ENCODE measurements around the gene MERTK. TPM values are rescaled to one million over a fixed set of nuclear protein-coding genes. Genes with fewer than 3 reads are reported as not detected.
"Not testable (repeated sequence)": the region's sequence is repeated elsewhere in the genome, so short reads cannot be mapped to it uniquely, and the experiment has no call there.

The MERTK gene
- total RNA-seq, 1 experiment from 2014 or later, result not detected

- Histone ChIP-seq H3K4me3 (no peak overlapping the region), H3K4me1 (replicated peaks) (peaks cover 12% of the 10 kb centered on the region)
Measured at GRCh38 chr2:111903516-111903915, 5.1 kb downstream of the MERTK start.

GRCh38 chr2:111903930-111904439 lies 5.6 kb downstream of the MERTK start:
- Histone ChIP-seq H3K4me3 (no peak overlapping the region), H3K36me3 (no peaks in the 10 kb centered on the region), H3K27me3 (replicated peaks) (peaks cover 65% of the 10 kb centered on the region), H3K4me1 (replicated peaks) (peaks cover 7% of the 10 kb centered on the region), H3K27ac (no peak overlapping the region), H3K9me3 (replicated peaks) (no peaks in the 10 kb centered on the region)
- DNase-seq (ENCODE audit: low read depth in 1 of 2, low spot score in 2 of 2), result no peak

More at GRCh38 chr2:111903516-111903915, 5.1 kb downstream of the MERTK start:
- H3K27ac ChIP-seq, result no peak overlapping the region
- no peak for DNase-seq (ENCODE audit: low read depth in 1 of 2, low spot score in 2 of 2)
- H3K36me3 ChIP-seq, result no peaks in the 10 kb centered on the region
- peaks cover 67% of the 10 kb centered on the region for H3K27me3 ChIP-seq (replicated peaks)
- no peaks in the 10 kb centered on the region for H3K9me3 ChIP-seq (replicated peaks)

- H3K36me3 ChIP-seq, result no peaks in the 10 kb centered on the region
- no peak overlapping the region for H3K4me3 ChIP-seq
- H3K27ac ChIP-seq, result no peak overlapping the region
- no peak for DNase-seq (ENCODE audit: low read depth in 1 of 2, low spot score in 2 of 2)
- H3K27me3 ChIP-seq (replicated peaks), result peaks cover 56% of the 10 kb centered on the region
- H3K4me1 ChIP-seq (replicated peaks), result no peaks in the 10 kb centered on the region; the same call in 1 of the 2 replicates
- H3K9me3 ChIP-seq (replicated peaks), result no peaks in the 10 kb centered on the region
Measured at GRCh38 chr2:111904726-111905474, 6.5 kb downstream of the MERTK start.

DNA sequence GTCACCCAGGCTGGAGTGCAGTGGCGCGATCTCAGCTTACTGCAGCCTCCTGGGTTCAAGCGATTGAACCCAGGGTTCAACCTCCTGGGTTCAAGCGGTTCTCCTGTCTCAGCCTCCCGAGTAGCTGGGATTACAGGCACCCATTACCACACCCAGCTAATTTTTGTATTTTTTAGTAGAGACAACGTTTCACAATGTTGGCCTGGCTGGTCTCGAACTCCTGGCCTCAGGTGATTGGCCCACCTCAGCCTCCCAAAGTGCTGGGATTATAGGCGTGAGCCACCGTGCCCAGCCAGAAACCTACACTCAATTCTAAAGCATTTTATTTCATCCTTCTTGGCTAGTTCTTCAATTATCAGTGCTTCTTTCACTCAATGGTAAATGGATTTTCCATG lies 7.1 kb downstream of the MERTK start:
- not testable (repeated sequence) for H3K4me1 ChIP-seq (replicated peaks); H3K9me3 ChIP-seq (replicated peaks); H3K4me3 ChIP-seq; DNase-seq (ENCODE audit: low read depth in 1 of 2, low spot score in 2 of 2); H3K27ac ChIP-seq; H3K36me3 ChIP-seq
- H3K27me3 ChIP-seq (replicated peaks), result peaks cover 50% of the 10 kb centered on the region

- Histone ChIP-seq H3K9me3 (replicated peaks) (no peaks in the 10 kb centered on the region), H3K36me3 (no peaks in the 10 kb centered on the region), H3K4me1 (replicated peaks) (no peaks in the 10 kb centered on the region; the same call in 1 of the 2 replicates), H3K4me3 (no peak overlapping the region), H3K27me3 (replicated peaks) (peaks cover 43% of the 10 kb centered on the region), H3K27ac (no peak overlapping the region)
- DNase-seq (ENCODE audit: low read depth in 1 of 2, low spot score in 2 of 2), result no peak
Measured at GRCh38 chr2:111905990-111906735, 7.8 kb downstream of the MERTK start.

GRCh38 chr2:111908578-111908977 lies 10.2 kb downstream of the MERTK start:
- peaks cover 21% of the 10 kb centered on the region; the same call in 1 of the 2 replicates for H3K27me3 ChIP-seq (replicated peaks)
- no peaks in the 10 kb centered on the region for H3K36me3 ChIP-seq
- DNase-seq (ENCODE audit: low read depth in 1 of 2, low spot score in 2 of 2), result no peak
- no peak overlapping the region for H3K4me3 ChIP-seq
- no peak overlapping the region for H3K27ac ChIP-seq
- no peaks in the 10 kb centered on the region for H3K9me3 ChIP-seq (replicated peaks)
- no peaks in the 10 kb centered on the region; the same call in 1 of the 2 replicates for H3K4me1 ChIP-seq (replicated peaks)

DNA sequence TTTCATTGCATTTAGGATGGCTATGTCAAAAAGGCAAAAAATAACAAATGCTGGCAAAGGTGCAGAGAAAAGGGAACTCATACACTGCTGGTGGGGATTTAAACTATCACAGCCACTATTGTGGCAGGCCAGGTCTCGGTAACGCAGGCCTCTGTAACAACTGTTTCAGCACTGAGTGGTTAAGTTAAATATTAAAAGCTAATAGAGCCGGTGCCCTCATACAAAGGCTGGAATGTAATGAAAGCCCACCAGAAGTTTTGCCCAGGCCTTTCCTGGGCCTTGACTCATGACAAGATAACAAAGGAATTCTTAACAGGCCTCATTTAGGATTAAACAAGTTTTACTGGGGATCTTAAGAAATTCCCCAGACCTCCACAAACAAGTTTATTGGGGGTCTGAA lies 10.7 kb downstream of the MERTK start:
- Histone ChIP-seq H3K9me3 (replicated peaks) (no peaks in the 10 kb centered on the region), H3K4me3 (no peak overlapping the region), H3K27ac (no peak overlapping the region), H3K27me3 (replicated peaks) (peaks cover 19% of the 10 kb centered on the region; the same call in 1 of the 2 replicates), H3K4me1 (replicated peaks) (no peaks in the 10 kb centered on the region; the same call in 1 of the 2 replicates), H3K36me3 (no peaks in the 10 kb centered on the region)
- DNase-seq (ENCODE audit: low read depth in 1 of 2, low spot score in 2 of 2), result no peak

DNA sequence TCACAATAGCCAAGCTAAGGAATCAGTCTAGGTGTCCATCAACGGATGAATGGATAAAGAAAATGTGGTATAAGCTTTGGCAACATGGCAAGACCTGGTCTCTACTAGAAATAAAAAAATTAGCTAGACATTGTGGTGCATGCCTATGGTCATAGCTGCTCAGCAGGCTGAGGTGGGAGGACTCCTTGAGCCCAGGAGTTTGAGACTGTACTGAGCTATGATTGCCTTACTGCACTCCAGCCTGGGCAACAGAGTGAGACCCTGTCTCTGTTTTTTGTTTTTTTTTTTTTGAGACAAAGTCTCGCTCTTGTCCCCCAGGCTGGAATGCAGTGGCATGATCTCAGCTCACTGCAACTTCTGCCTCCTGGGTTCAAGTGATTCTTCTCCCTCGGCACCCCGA lies 11.6 kb downstream of the MERTK start:
- DNase-seq (ENCODE audit: low read depth in 1 of 2, low spot score in 2 of 2); H3K4me1 ChIP-seq (replicated peaks); H3K27ac ChIP-seq; H3K36me3 ChIP-seq; H3K9me3 ChIP-seq (replicated peaks); H3K4me3 ChIP-seq: not testable (repeated sequence)
- H3K27me3 ChIP-seq (replicated peaks), result peaks cover 15% of the 10 kb centered on the region; the same call in 1 of the 2 replicates

DNA sequence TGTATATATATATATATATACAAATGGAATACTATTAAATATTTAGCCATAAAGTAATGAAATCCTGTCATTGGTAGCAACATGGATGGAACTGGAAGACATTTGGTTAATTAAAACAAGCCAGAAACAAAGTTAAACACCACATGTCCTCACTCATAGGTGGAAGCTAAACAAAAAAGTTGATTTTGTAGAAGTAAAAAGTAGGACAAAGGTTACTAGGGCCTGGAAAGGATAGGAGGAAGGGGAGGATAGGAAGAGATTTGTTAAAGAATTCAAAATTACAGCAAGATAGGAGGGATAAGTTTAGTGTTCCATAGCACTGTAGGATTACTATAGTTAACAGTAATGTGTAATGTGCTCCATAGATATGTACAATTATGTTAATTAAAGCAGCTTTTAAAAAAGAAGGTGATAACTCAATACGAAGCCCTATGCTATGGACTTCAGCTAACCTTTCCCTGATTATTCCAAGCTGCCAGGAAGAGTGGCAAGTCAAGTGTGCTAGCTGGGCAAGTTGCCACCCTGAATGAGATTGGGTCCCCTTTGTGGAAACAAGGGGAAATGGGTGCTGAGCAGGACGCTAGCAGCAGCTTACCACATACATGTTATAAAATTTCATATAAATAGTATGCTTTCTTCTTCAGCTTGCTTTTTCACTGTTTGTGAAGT lies 12.3 kb downstream of the MERTK start:
- H3K4me1 ChIP-seq (replicated peaks), result no peaks in the 10 kb centered on the region; the same call in 1 of the 2 replicates
- peaks cover 14% of the 10 kb centered on the region; the same call in 1 of the 2 replicates for H3K27me3 ChIP-seq (replicated peaks)
- DNase-seq (ENCODE audit: low read depth in 1 of 2, low spot score in 2 of 2), result no peak
- H3K36me3 ChIP-seq, result no peaks in the 10 kb centered on the region
- no peak overlapping the region for H3K4me3 ChIP-seq
- H3K27ac ChIP-seq, result no peak overlapping the region
- H3K9me3 ChIP-seq (replicated peaks), result no peaks in the 10 kb centered on the region

DNA sequence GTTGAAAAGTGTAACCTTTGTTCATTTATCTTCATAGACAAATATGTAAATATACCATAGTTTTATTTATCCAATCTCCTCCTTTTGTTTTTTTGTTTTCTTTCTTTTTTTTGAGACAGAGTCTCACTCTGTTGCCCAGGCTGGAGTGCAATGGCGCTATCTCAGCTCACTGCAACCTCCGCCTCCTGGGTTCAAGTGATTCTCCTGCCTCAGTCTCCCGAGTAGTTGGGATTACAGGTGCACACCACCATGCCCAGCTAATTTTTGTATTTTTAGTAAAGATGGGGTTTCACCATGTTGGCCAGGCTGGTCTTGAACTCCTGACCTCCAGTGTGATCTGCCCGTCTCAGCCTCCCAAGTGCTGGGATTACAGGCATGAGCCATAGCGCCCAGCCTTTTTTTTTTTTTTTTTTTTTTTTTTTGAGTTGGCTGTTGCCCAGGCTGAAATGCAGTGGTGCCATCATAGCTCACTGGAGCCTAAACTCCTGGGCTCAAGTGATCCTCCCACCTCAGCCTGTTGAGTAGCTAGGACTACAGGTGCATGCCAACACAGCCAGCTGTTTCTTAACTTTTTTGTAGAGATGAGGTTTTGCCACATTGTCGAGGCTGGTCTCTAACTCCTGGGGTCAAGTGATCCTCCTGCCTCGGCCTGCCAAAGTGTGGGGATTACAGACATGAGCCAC lies 13.0 kb downstream of the MERTK start:
- H3K4me1 ChIP-seq (replicated peaks); DNase-seq (ENCODE audit: low read depth in 1 of 2, low spot score in 2 of 2); H3K4me3 ChIP-seq; H3K9me3 ChIP-seq (replicated peaks); H3K27ac ChIP-seq; H3K36me3 ChIP-seq; H3K27me3 ChIP-seq (replicated peaks): not testable (repeated sequence)

- H3K36me3 ChIP-seq, result no peaks in the 10 kb centered on the region
- no peak overlapping the region for H3K4me3 ChIP-seq
- 0 out of 2 replicates have a peak, but pooled peaks cover 4% of the 10 kb centered on the region for H3K27me3 ChIP-seq (replicated peaks)
- no peak for DNase-seq (ENCODE audit: low read depth in 1 of 2, low spot score in 2 of 2)
- no peak overlapping the region for H3K27ac ChIP-seq
- no peaks in the 10 kb centered on the region for H3K4me1 ChIP-seq (replicated peaks)
- no peaks in the 10 kb centered on the region for H3K9me3 ChIP-seq (replicated peaks)
Measured at GRCh38 chr2:111912547-111912946, 14.1 kb downstream of the MERTK start.

DNA sequence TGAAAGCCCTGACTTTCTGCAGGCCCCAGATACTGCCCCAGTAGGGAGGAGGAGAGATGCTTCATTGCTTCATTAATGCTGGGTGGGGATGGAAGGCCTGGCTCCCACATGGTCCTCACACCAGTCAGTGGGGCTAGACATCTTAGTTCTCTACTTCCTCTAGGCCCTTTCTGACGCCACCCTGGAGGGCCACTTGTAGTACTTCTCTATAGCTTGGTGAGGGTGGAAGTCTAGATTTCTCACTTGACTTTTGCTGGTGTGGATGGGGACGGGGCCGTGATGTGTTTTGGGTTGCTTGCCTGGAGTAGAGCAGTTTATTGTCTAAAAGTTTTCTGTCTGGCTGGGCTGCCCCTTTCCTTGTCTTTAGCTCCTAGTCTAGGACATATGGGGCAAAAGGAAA lies 18.7 kb downstream of the MERTK start:
- no peaks in the 10 kb centered on the region for H3K27me3 ChIP-seq (replicated peaks)
- no peak for DNase-seq (ENCODE audit: low read depth in 1 of 2, low spot score in 2 of 2)
- no peaks in the 10 kb centered on the region for H3K9me3 ChIP-seq (replicated peaks)
- H3K4me1 ChIP-seq (replicated peaks), result no peaks in the 10 kb centered on the region
- H3K27ac ChIP-seq, result no peak overlapping the region
- H3K4me3 ChIP-seq, result no peak overlapping the region
- H3K36me3 ChIP-seq, result no peaks in the 10 kb centered on the region

DNA sequence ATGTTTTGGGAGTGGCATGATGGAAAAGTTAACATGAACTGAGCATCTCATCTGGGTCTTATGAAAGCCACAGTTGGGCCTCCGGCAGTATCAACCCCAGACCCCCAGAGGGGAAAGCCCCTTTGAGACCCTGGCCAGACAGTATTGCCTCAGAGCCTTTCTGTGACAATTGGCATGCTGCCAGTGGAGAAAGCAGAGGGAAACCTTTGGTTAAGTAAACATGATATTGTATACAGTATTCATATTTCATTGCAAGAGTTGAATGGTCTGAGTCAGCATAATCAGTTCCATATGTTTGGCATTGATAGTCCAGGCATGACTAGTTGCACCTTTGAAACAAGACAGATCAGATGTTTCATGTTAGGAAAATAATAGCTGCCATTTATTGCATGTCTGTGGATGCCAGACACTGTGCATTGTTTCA lies 20.0 kb downstream of the MERTK start:
- no peaks in the 10 kb centered on the region for H3K4me1 ChIP-seq (replicated peaks)
- no peak for DNase-seq (ENCODE audit: low read depth in 1 of 2, low spot score in 2 of 2)
- H3K4me3 ChIP-seq, result no peak overlapping the region
- no peak overlapping the region for H3K27ac ChIP-seq
- H3K9me3 ChIP-seq (replicated peaks), result no peaks in the 10 kb centered on the region
- H3K36me3 ChIP-seq, result no peaks in the 10 kb centered on the region
- no peaks in the 10 kb centered on the region for H3K27me3 ChIP-seq (replicated peaks)
